ENCODE results near the gene IGFN1. TPM values are rescaled to one million over a fixed set of nuclear protein-coding genes. Genes with fewer than 3 reads are reported as not detected.

Gene IGFN1
- total and polyA plus RNA-seq, 2 of the 4 experiments (the other 2 are of a cell fraction): 0.05 TPM; not detected in 1

GRCh38 chr1:201145816-201146215, 44.8 kb upstream of the IGFN1 start:
- no peak for DNase-seq
- dilution Hi-C loops (cut with HindIII; ENCODE audit: low sequenced_read_pairs, unreplicated experiment) (no loop called here), intact Hi-C loops (cut with micrococcal nuclease) (no loop called here), in situ Hi-C loops (cut with MboI; ENCODE audit: low sequenced_read_pairs) (no loop called here)
- no TSS peak for BruUV-seq (replicated peaks)
- Histone ChIP-seq H3K4me3 (ENCODE audit: insufficient read depth, low read depth, low read length) (no peak overlapping the region), H2BK120ac (ENCODE audit: low read depth, low read length) (no peak overlapping the region), H4K5ac (ENCODE audit: low read depth, low read length) (no peak overlapping the region), H3K36me3 (ENCODE audit: control insufficient read depth, insufficient read depth, low read length) (peaks cover 80% of the 10 kb centered on the region), H2AK5ac (ENCODE audit: low read depth, low read length) (no peak overlapping the region), H4K8ac (ENCODE audit: low read depth in 2 of 2, low read length in 2 of 2) (no peak overlapping the region), H3K18ac (ENCODE audit: low read depth, low read length) (no peak overlapping the region), H3K56ac (ENCODE audit: extremely low read depth, insufficient read depth, low read length) (no peak overlapping the region), H2AK9ac (replicated peaks; ENCODE audit: low read depth, low read length, poor library complexity) (no peak overlapping the region), H2BK5ac (ENCODE audit: low read depth, low read length, poor library complexity, severe bottlenecking) (no peak overlapping the region), H3K4me2 (ENCODE audit: low read depth, low read length) (no peak overlapping the region), H3K4me1 (ENCODE audit: control insufficient read depth, insufficient read depth, low read length) (no peaks in the 10 kb centered on the region), H2BK15ac (ENCODE audit: low read depth, low read length) (no peak overlapping the region), H3K14ac (replicated peaks; ENCODE audit: low read depth, low read length) (no peak overlapping the region), H3K4ac (ENCODE audit: low read depth, low read length) (no peak overlapping the region), H2BK20ac (ENCODE audit: low read depth, low read length) (no peak overlapping the region), H3K23ac (ENCODE audit: low read depth, low read length) (no peak overlapping the region), H3K27ac (ENCODE audit: insufficient read depth, low read length) (no peak overlapping the region), H2AFZ (replicated peaks; ENCODE audit: low read length, poor library complexity) (no peak overlapping the region), H3K79me1 (ENCODE audit: low read depth in 1 of 2, low read length in 2 of 2) (peaks cover 0 to 16% of the 10 kb centered on the region in 2 experiments; a peak in 2 of 4 replicates), H3K27me3 (ENCODE audit: control insufficient read depth, insufficient read depth, low read length) (no peaks in the 10 kb centered on the region), H4K20me1 (ENCODE audit: insufficient read depth, low read length) (peaks cover 7% of the 10 kb centered on the region; the same call in 1 of the 2 replicates), H4K91ac (ENCODE audit: insufficient read depth, low read depth, low read length) (no peak overlapping the region), H3K9ac (ENCODE audit: low read depth, low read length) (no peak overlapping the region), H3K9me3 (ENCODE audit: control insufficient read depth, insufficient read depth, low read length) (no peaks in the 10 kb centered on the region), H3K9me1 (ENCODE audit: insufficient read depth, low read length) (no peaks in the 10 kb centered on the region)
- TF ChIP-seq RCOR1 (IDR thresholded peaks at IDR 0.05; ENCODE audit: insufficient replicate concordance, low read length): no peak
- TF ChIP-seq RFX5 (IDR thresholded peaks at IDR 0.05; ENCODE audit: low read depth, low read length): no peak
- no peak for TF ChIP-seq USF2 (IDR thresholded peaks at IDR 0.05; ENCODE audit: low read depth, low read length)
- TF ChIP-seq SMC3 (IDR thresholded peaks at IDR 0.05; ENCODE audit: low read depth, low read length): no peak
- TF ChIP-seq MAZ (IDR thresholded peaks at IDR 0.05; ENCODE audit: borderline replicate concordance, low read depth, low read length): no peak
- TF ChIP-seq CTCF (conservative IDR thresholded peaks at IDR 0.05; ENCODE audit: low read depth, low read length): no peak
- no peak for TF ChIP-seq RAD21 (IDR thresholded peaks at IDR 0.05; ENCODE audit: low read length)
- TF ChIP-seq MXI1 (IDR thresholded peaks at IDR 0.05; ENCODE audit: borderline replicate concordance, low read depth, low read length): no peak
- no peak for TF ChIP-seq POLR2A (IDR thresholded peaks at IDR 0.05; ENCODE audit: low read depth, low read length)
- no peak for TF ChIP-seq ELK1 (IDR thresholded peaks at IDR 0.05; ENCODE audit: borderline replicate concordance, low read depth, low read length)
- TF ChIP-seq MAFK (IDR thresholded peaks at IDR 0.05; ENCODE audit: low read depth, low read length): no peak
- TF ChIP-seq FOS (IDR thresholded peaks at IDR 0.05; ENCODE audit: low read depth, low read length): no peak
- no peak for TF ChIP-seq CEBPB (IDR thresholded peaks at IDR 0.05; ENCODE audit: low read depth, low read length)
- TF ChIP-seq BHLHE40 (IDR thresholded peaks at IDR 0.05; ENCODE audit: low read depth, low read length): no peak
- no peak for TF ChIP-seq CHD1 (IDR thresholded peaks at IDR 0.05; ENCODE audit: low read depth, low read length)
- TF ChIP-seq NFE2L2 (IDR thresholded peaks at IDR 0.05; ENCODE audit: low read depth, low read length): no peak
- CTCF ChIA-PET: no interaction called here
- 100% methylated on average over 2 of the region's 7 CpGs; no CpG with 5 or more reads in 1 of the 2 experiments for WGBS, 2 experiments (ENCODE audit: extremely low coverage in 2 of 2, insufficient read length in 1 of 2)
- POLR2A ChIA-PET (ENCODE audit: unreplicated experiment): no interaction called here
- ATAC-seq (ENCODE audit: low read depth): no peak
